ENCODE data around the gene TSPAN12.
A peak's percentile ranks its signal among the peaks of the same experiment; 100 is the strongest.

The TSPAN12 gene

GRCh38 chr7:120856198-120856597, 1.7 kb downstream of the TSPAN12 start (continued):
- TF ChIP-seq ZBTB10 (tag by site-specific recombination; IDR thresholded peaks at IDR 0.05) (no peak), ZBTB6 (tag by site-specific recombination; IDR thresholded peaks at IDR 0.05) (0 out of 2 replicates have a peak, but pooled peaks have one; percentile 10), SCRT1 (tag by site-specific recombination; IDR thresholded peaks at IDR 0.05; ENCODE audit: borderline replicate concordance) (no peak), TCF7L2 (IDR thresholded peaks at IDR 0.05; ENCODE audit: borderline replicate concordance, low read depth, low read length) (peak; percentile 49; the same call in 1 of the 2 replicates), ZNF211 (tag by site-specific recombination; IDR thresholded peaks at IDR 0.05; ENCODE audit: low read depth) (no peak), ZNF692 (tag by site-specific recombination; IDR thresholded peaks at IDR 0.05) (0 out of 2 replicates have a peak, but pooled peaks have one; percentile 6), ZNF18 (tag by site-specific recombination; IDR thresholded peaks at IDR 0.05) (peak; percentile 79), OSR2 (tag by site-specific recombination; IDR thresholded peaks at IDR 0.05) (peak; percentile 88), PRDM4 (tag by site-specific recombination; IDR thresholded peaks at IDR 0.05) (peak; percentile 67), ZNF449 (tag by site-specific recombination; IDR thresholded peaks at IDR 0.05) (peak; percentile 31; the same call in 1 of the 2 replicates), ZNF362 (tag by site-specific recombination; IDR thresholded peaks at IDR 0.05) (no peak), SP7 (tag by site-specific recombination; IDR thresholded peaks at IDR 0.05) (peak; percentile 89), ZFP3 (tag by site-specific recombination; IDR thresholded peaks at IDR 0.05; ENCODE audit: low read depth) (no peak), KLF8 (tag by site-specific recombination; IDR thresholded peaks at IDR 0.05) (0 out of 2 replicates have a peak, but pooled peaks have one; percentile 16), ZNF529 (tag by site-specific recombination; IDR thresholded peaks at IDR 0.05; ENCODE audit: insufficient replicate concordance) (peak; percentile 9), ZXDB (tag by site-specific recombination; IDR thresholded peaks at IDR 0.05) (peak; percentile 59; the same call in 1 of the 2 replicates), GFI1B (tag by site-specific recombination; IDR thresholded peaks at IDR 0.05) (0 out of 2 replicates have a peak, but pooled peaks have one; percentile 24), ZNF426 (tag by site-specific recombination; IDR thresholded peaks at IDR 0.05) (0 out of 2 replicates have a peak, but pooled peaks have one; percentile 5), WT1 (tag by site-specific recombination; IDR thresholded peaks at IDR 0.05) (peak; percentile 35; the same call in 1 of the 2 replicates), PRDM6 (tag by site-specific recombination; IDR thresholded peaks at IDR 0.05) (peak; percentile 98), BCL11B (tag by site-specific recombination; IDR thresholded peaks at IDR 0.05; ENCODE audit: low read depth) (peak; percentile 70; the same call in 1 of the 2 replicates), KLF16 (tag by site-specific recombination; IDR thresholded peaks at IDR 0.05) (no peak)

All from HEK293 (cell line).